HG02642 (cell line): ENCODE measurements around the gene PRKCH.
A peak's percentile ranks its signal among the peaks of the same experiment; 100 is the strongest.

Experiments
- ATAC-seq: cut with Tn5 transposase; IDR thresholded peaks from one replicate; pipeline ENCODE4 v1.9.1; 2021; ENCODE audit warnings: mild to moderate bottlenecking; ENCODE audit not compliant: unreplicated experiment, poor library complexity

PRKCH gene

GRCh38 chr14:61567838-61568571 lies 246.6 kb downstream of the PRKCH start:
- no peak for ATAC-seq

DNA sequence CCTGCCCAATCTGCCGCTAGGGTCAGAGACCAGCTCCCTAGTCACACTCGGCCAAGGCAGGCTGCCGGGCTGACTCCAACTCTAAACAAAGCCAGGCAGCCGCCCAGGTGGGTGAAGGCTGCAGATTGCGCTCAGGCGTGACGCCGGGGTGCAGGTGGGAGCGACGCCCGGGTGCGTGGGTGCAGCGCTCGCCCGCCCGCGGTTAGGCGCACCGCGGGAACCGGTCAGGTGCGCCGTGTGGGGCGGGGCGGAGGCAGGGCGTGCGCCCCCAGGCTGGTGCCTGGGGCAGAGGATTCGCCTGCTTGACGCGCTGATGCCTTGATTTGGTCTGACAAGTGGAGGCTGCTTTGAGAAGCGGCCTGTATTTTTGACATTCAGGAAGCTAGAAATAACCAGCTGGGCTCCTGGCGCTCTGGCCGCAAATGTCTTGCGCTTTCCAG lies 247.2 kb downstream of the PRKCH start:
- peak; percentile 89 for ATAC-seq

GRCh38 chr14:61569308-61569707 lies 247.9 kb downstream of the PRKCH start:
- ATAC-seq: no peak

DNA sequence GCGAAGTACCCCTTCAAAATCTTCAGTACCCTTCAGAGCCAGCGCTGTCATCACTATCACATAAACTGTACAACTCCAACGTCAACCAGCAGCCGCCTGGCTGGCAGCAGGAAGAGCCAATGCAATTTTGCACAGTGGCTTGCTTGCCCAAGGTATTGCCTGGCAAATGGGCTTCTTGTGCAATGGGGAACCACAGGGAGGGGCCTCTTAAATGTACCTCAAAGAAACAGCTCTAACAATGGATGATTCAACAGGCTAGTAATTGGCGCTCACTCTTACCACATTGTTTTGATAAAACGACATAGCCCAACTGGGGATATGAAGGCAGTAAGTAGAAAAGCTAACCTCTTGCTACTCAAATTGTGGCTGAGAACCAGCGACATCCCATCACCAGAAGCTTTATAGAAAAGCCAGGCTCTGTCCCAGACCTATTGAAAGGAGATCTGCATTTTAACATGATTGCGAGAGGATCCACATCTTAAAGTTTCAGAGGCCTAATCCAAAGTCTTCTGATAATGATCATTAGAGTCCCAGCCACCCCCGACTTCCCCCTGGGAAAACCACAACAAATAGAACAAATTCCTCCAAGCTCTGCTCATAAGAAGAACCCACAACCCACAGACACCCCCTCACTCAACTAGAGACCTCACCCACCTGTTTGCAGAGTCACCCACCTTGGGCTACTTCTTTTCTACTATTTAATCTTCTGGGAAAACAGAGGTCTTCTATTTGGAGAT lies 248.6 kb downstream of the PRKCH start:
- ATAC-seq: no peak

GRCh38 chr14:61570549-61571290 lies 249.3 kb downstream of the PRKCH start:
- ATAC-seq: no peak

DNA sequence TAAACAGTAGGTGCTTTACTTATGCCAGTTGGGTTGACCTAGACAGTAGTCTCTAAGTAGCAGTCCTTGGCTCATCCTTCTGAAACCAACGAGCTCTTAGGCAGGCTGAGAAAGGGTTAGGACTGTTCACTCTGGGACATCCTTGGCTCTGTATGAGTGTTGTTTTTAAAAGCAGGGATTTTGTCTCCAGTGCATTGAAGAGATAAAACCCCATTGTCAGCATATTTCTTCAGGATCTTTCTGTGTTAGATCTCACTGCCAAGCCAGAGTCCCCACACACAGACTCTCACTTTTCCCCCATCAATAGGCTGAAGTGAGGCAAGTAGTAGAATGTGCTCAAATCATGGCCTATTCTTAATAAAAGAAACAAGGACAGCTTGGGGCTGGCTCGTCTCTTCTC lies 250.5 kb downstream of the PRKCH start:
- ATAC-seq: no peak

GRCh38 chr14:61573321-61573720 lies 251.9 kb downstream of the PRKCH start:
- ATAC-seq: no peak

DNA sequence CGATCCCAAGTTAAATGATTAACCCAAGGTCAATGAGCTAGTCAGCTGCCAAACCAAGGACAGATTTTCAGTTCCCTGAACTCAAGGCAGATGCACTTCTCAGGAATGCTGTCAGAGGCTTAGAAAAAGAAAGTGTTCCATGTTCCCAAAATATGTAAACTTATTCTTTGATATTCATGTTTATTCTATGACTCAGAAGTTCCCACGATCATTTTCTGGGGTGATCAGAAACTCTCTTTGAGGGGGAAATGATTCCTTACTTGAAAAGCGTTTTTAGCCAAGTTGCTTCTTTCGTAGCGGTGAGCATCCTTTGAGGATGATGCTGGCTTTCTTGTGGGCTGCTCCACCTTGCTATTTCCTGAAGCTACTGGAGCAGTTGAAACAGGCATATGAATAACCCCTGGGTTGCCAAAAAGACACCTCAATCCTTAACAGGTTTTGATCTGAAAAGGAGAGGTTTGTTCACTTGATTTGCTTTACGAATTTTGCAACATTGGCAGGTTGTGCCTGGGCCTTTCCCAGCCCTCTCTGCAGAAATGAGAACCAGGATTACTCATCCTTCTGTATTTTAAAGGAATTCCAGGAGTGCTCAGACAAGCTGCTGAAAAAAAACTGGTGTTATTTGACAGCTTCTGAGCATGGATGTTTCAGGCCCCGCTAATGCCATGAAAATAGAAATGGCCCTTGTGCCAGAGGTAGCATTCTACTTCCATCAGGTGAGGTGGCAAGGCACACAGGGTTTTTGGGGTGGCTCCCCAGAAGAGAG lies 252.6 kb downstream of the PRKCH start:
- ATAC-seq: no peak

DNA sequence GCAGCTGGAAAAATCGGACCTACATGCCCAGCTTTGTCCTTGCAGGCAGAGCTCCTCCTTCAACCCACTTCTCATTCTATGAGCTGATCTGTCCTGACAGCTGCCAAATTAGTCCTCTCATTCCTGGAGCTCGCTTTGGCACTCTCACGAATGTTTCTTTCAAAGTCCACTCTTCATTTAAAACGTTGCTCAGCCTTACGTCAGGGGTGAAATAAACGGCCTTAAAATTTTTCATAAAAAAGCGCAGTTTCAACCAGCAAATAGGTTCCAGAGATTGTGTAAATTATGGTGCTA lies 253.1 kb downstream of the PRKCH start:
- no peak for ATAC-seq

DNA sequence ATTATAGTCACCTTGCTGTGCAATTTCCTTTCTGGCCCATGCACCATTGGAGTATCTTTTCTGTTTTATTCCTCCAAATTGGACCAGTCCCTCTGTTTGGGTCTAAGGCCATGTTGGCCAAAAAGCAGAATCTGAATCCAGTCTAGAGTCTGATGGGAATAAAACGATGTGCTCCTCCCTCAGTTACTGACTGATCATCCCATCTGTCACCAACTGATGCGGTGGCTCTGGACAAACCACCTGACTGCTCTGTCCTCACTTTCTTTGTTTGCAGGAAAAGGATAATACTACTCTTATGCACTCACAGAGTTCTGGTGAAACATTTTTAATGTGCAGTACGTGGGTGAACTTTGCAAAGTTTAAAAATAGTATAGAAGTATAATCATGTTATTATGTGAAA lies 253.7 kb downstream of the PRKCH start:
- ATAC-seq: no peak

DNA sequence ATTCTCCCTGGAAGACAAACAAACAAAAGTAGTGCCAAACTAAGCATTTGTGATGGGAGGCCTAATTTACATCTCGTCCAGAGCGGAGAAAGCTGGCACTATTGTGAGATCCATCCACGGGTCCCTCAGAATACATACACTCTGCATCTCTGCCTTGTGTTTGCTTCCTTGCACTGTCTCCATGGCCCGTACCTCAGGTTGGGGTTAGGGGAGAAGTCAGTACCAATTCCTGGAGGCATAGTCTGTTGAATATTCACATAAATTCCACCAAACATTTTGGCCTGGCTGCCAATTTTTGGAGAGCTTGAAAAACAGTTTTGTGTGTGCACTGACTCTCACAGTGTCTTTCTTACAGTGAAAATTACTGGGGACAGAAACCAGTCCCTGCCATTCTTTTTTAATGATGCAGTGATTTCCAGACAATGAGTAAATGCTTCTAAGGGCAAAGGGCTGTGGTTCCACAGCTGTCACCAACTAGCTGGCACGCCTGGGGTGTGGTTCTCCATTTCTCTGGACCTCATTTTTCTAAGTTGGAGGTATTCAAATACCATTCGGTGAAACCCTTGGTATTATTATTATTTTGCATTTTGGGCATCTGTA lies 254.3 kb downstream of the PRKCH start:
- ATAC-seq: no peak

DNA sequence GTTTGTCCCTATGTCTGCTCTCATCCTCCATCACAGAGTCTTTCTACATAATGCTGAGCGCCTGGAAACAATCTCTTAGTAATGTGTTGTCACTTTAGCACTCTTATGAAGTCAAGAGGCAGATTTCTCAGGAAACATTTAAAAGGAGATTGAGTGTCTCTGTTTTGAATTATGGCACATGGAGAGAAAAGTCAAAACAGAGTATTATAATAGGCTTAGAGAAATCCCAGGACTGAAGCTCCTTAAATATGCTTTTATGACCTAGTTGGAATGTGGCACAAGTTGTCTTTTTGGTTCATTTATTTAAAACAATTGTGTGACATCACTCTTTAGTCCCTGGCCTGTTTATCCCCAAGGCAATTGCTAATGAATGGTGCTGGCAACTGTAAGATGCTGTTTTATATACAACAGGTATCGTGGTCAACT lies 256.1 kb downstream of the PRKCH start:
- no peak for ATAC-seq

- no peak for ATAC-seq
These were observed 257.4 kb downstream of the PRKCH start for GRCh38 chr14:61578745-61579144.

DNA sequence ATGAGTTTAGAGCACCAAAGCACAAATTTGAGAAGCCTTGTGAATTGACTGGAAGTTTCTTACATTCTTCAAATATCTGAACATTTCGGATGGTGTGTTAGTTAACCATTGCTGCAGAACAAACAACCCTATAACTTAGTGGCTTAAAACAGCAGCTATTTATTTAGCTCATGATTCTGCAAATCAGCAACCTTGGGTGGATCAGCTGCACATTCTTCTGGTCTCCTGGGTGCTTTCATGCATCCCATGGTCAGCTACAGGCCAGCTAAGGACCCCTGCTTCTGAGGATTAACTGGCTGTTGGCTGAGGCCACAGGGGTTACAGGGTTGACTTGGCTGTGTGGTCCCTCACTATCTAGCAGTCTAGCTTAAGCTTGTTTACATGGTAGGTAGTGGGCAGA lies 260.0 kb downstream of the PRKCH start:
- no peak for ATAC-seq

GRCh38 chr14:61581955-61582615 lies 260.7 kb downstream of the PRKCH start:
- no peak for ATAC-seq

DNA sequence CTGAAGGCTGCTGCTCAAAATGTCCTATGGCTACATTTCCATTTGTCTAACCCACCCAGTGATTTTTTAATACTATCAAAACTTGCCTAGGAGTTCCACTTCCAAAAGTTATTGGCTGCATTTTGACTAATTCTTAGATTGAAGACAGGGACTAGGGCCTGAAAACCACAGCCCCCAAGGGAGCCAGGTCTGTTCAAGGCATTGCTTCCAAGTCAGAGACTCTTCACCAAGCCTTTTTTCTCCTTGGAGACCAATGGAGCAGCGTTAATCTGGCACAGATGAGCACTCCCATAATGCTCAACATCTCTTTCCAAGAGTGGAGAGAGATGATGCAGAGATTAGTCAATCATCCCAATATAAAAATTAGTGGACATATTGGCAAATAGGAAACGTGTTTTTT lies 261.4 kb downstream of the PRKCH start:
- no peak for ATAC-seq

DNA sequence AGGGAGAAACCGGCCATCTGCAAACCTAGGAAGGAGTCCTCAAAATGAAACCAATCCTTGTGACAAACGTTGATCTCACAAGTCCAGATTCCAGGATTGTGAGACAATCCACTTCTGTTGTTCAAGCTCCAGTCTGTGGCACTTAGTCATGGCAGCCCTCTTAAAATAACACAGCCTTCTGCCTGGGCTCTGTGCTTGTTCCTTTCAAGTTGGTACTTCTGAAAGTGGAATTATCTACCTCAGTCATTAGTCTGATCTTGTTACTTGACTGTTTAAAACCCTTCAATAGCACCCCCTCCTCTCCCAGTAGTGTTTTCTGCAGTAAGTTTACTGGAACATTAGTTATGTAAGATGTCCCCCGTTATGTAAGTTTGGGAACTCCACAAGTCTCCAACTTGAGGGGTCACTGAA lies 263.0 kb downstream of the PRKCH start:
- ATAC-seq: no peak

- ATAC-seq: no peak
These were observed 264.5 kb downstream of the PRKCH start for GRCh38 chr14:61585598-61586543.
